GM18505 (cell line): ENCODE results near the gene SLC39A11.
"Not testable (repeated sequence)": the region's sequence is repeated elsewhere in the genome, so short reads cannot be mapped to it uniquely, and the experiment has no call there.

Experiments
- ATAC-seq: cut with Tn5 transposase; IDR thresholded peaks from one replicate; pipeline ENCODE4 v1.9.1; 2021; ENCODE audit not compliant: unreplicated experiment
- POLR2A ChIP-seq: IDR thresholded peaks from 4 replicates; pipeline ENCODE4 v1.6.1; 2011; ENCODE audit warnings: borderline replicate concordance; ENCODE audit not compliant: insufficient read depth, insufficient read length; ENCODE audit errors: extremely low read depth

The SLC39A11 gene

DNA sequence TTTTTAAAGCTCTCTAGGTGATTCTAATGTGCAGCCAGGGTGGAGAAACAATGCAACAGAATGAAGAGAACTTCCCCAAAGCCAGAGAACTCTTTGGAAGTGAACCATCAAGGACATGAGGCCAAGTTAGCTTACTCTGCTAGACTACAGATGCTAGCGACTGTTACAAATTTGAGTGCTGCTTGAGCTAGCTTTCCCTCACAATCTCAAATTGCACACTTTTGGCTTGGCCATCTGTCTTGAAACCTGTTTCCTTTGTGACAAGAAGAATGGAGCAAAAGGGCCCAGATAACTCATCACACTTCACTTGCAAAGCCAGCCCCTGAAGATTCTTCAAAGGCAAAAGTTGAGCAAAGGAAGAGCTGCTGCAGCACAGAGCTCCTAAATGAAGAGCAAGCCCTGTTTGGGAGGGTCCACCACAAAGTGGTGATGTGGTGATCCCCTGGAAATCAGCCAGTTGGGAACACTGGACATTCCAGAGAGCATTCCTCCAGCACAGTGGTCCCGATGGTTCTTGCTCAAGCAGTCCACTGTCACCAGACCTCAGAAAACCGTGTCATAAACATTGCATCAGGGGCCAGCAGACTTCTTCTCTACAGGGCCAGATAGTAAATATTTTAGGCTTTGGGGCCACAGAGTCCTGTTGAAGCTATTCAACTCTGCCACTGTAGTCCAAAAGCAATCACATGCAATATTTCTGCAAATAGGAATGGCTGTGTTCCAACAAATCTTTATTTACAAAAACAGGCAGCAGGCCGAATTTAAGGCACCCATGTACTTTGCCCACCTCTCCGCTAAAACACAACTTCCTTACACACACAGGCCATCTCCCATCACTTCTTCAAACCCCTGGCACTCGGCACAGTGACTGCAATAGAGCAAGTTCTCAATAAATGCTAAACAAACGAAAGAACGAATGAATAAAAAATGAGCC lies 21.2 kb downstream of the SLC39A11 start:
- TF ChIP-seq POLR2A = no peak
- ATAC-seq = no peak

DNA sequence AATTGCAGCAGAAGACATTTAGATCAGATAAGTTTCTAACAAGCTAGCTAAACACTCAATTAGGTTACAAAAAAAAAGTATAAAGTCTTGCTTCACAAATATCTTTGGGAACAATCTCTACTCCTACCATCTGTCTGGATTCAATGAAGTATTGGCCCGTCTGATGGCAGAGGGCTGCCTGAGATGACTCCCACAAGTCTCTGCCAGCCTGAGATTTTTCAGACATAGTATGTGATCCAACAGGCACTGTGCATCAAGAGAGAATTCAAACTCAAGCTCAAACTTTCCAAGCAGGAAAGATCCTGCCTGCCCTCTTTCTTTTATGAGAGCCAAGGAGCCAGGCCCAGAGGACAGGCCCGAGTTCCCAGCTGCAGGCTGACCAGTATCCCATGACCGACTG lies 22.6 kb downstream of the SLC39A11 start:
- no peak for ATAC-seq
- no peak for TF ChIP-seq POLR2A

DNA sequence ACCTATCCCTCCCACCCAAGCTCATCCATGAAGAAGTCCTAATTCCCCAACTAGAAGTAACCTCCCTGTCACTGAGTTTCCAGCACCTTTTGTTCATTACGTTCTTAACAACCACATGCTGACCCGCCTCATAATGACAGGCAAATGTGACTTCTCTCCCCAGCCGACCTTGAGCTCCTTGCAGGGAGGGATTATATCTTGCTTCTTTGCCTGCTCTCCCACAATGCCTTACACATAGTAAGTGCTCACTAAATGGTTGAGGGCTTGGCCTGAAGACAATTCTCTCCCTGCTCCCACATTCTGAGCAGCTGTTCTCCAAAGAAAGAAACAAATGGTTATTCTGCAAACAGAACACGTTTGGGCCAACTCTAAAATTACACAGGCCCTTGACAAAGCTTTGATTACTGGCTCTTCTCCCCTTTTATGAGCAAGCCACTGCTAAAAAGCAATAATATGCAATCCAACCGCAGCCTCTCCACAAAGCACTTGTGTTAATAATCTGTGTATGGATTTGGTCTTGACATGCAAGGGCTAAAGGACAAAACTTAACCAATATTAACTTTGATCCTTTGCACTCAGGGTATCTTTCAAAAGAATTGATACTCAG lies 23.2 kb downstream of the SLC39A11 start:
- ATAC-seq = no peak
- TF ChIP-seq POLR2A = no peak

DNA sequence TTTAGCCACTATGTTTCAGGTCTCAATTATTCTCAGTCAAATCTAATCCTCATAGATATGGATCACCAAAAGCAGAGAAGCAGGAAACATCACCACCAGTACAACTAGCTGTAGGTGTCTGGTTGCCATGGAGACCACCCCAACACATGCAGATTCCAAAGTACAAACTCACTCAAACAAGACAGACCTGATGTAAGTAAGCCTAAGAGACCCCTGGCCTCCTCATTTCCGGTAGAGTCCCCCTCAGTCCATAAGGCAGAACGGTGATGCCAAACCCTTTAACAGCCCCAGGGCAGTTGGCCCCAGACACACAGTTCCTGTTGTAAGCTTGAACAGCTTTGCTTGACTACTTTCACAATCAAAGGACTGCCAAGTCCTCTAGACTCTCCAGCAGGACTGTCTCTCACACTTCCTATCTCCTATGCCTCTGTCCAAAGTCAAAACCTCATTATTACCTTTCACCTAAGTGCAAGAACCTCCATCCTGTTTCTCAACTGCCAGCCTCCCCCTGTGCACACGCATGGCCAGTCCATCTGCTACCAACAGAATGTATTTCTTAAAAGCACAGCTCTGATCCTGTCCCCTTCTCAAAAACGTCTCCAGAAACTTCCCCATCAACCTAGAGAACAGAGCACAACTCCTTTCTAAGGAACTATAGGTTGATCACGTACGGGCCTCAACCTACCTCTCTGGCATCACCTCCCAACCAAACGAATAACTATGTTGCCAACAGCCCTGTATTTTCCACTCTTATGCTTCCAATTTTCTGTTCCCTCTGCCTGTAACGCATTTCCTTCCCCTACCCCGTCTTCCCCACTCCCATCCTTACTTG lies 23.9 kb downstream of the SLC39A11 start:
- no peak for ATAC-seq
- no peak for TF ChIP-seq POLR2A

DNA sequence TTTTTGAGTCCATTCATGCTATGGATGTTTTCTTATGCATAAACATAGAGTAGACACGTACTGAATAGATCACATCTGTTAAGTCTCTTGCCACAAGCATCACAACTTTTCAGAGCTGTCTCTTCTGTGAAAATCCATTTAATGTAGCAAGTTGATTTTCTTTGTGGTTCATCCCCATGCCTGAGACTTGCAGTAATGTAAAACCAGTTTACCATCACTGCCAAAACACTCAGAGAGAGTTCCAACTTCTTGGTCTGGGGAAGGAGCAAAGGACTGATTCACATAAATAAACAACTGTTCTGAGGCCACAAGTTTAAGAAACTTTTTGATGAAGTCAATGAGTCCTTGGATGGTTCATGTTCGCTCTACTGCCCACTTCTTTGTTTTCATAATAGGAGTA lies 24.8 kb downstream of the SLC39A11 start:
- not testable (repeated sequence) for ATAC-seq

DNA sequence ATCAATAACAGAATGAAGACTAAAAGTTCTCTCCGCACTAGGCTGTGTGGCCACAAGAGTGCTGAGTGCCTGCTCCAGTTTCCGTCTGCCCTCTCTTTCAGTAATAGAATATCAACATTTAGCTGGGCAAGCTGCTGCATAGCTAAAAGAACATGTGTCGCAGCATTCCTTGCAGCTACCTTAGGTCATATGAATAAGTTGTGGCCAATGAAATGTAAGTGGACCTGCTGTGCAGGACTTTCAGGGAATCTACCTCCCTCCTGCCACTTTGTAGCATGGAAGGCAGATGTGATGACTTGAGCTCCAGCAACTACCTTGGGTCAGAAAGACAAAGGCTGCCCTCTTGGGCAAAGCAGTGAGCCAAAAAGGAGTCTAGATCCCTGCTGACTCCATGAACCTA lies 25.4 kb downstream of the SLC39A11 start:
- TF ChIP-seq POLR2A = no peak
- ATAC-seq = no peak

DNA sequence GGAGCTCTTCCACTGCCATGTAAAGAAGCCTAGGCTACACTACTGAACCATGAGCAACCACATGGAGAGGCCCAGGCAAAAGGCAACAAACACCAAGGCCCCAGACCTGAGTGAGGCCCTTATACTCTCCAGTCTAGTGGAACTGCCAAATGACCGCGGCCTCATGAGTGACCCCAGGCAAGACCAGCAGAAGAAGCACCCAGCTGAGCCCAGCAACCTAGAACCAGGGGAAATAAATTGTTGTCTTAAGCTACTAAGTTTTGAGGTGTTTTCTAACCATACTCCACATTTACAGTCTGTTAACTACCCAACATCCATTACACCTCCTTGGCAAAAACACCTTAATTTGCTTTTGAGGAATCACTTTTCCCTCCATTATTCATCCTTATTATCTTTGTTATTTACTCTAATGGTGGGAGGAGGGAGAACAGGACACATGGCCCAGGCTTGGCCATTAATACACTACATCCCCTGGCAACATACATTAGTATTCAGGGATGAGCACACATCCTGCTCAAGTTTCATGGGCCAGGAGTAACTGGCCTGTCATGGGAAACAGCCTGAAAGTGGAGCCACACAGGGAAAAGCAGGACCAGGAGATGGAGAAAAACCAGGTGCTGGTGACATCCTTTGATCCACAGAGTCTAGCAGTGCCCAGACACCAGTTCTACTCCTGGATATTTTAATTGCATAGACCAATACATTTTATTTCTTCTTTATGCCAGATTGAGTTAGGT lies 26.2 kb downstream of the SLC39A11 start:
- no peak for ATAC-seq
- TF ChIP-seq POLR2A = no peak

DNA sequence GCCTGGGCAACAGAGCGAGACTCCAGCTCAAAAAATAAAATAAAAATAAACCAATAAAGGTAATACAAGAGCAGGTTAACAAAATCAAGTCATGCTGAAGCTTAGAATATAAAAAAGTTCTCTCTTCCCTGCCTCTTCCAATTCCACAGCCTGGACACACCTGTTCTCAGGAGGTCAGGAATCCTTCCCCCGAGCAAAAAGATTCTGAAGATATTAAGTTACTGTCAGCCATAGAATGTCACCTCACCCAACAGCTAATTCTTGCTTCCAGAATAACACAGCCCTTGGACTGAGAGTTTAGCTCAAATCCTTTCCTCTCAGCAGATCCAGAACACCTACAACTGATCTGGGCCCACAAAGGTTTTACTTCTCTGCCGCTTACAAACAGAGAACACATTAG lies 27.1 kb downstream of the SLC39A11 start:
- no peak for ATAC-seq
- TF ChIP-seq POLR2A = no peak

DNA sequence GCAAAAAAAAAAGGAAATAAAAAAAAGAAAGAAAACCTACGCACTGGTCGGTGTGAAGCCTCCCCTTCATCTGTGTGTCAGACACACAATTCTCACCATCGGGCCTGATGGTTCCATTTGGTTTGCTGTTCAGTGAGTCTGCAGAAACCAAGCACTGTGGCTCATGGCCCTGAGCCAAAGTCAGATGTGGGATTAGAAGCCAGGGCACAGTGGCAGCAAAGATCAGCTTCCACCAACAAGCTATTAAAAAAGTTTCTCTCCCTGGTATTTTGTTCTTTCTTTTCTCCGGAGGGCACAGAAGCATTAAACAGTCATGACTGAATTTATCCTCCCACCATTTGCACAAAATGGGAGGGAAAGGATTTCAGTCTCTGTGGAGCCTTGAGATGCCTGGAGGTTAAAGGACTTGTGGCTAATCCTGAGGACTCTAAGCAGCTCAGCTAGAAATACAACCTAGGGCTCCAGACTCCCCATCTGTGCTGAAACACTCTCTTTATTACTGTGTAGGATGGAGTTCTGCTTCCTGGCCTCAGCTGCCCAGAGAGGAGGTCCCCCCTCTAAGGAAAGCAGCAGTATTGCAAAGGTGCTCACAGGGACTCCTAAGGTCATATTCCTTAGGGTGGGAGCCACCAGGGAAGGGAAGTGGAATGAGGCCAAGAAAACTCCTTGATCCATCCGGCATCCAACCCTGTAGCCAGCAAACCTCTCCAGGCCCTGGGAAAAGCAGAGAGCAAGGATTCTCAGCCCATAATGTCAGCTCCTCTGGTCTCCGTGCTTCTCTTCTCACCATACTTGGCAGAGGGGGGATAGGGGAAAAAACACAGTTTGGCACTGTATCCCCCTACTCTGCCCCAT lies 28.2 kb downstream of the SLC39A11 start:
- TF ChIP-seq POLR2A = no peak
- no peak for ATAC-seq

DNA sequence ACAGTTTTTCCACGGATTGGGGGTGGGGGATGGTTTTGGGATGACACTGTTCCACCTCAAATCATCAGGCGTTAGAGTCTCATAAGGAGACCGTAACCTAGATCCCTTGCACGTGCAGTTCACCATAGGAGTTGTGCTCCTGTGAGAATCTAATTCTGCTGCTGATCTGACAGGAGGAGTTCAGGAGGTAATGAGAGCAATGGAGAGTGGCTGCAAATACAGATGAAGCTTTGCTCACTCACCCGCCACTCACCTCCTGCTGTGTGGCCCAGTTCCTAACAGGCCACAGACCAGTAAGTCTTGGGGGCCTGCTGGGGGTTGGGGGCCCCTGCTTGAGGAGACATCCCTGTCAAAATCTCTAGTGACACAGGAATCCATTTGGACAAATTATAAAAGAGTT lies 29.8 kb downstream of the SLC39A11 start:
- no peak for ATAC-seq
- TF ChIP-seq POLR2A = no peak

DNA sequence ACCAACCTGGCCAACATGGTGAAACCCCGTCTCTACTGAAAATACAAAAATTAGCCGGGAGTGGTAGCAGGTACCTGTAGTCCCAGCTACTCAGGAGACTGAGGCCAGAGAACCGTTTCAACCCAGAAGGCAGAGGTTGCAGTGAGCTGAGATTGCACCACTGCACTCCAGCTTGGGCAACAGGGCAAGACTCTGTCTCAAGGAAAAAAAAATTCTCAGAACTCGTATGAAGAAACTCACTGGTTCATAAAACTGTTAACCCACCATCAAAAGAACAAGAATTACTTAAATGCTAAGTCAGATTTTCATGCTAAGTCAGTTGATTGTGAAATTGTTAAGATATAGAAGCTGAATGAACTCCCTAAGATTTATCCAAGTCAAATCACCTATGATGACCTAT lies 31.3 kb downstream of the SLC39A11 start:
- no peak for TF ChIP-seq POLR2A
- ATAC-seq = no peak

DNA sequence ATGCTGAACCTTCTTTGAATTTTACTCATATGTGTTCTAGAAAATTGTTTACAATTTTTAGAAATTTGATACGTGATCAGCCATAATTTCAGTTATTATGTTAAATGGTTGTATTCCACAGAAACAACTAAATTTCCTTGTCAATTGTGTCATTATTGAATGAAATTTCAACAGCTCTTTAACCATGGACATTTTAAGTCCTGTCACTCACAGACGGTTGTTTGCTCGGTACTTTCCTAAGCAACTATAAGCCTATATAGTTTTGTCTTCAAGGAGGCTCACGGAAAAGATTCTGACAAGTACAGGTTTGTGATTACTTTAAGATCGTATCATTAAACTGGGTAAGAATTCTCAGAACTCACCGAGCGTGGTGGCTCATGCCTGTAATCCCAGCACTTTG lies 31.8 kb downstream of the SLC39A11 start:
- no peak for TF ChIP-seq POLR2A
- no peak for ATAC-seq

DNA sequence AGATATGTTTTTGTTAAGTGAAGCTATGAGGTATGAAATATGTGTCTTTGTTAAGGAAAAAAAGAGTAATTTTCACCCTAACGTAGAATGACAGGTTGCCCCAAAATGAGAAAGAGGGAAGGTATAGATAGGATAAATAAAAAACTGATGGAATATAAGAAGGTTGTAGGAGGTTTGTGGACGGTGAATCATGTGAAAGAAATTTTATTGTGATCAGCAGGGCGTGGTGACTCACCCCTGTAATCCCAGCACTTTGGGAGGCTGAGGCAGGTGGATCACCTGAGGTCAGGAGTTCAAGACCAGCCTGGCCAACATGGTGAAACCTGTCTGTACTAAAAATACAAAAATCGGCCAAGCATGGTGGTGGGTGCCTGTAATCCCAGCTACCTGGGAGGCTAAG lies 32.8 kb downstream of the SLC39A11 start:
- ATAC-seq = not testable (repeated sequence)
